Stimulated activated CD4-positive, alpha-beta T cell treated with anti-CD3 and anti-CD28 coated beads, Interleukin-1b, Interleukin-23, amount 100 ng/mL, for 24 hours (primary cell): ENCODE results near the gene PPP1CA.

Experiments used
- DNase-seq, 4 experiments: peaks; one replicate each; pipeline ENCODE4 v3.0.0-alpha.2; 2020; ENCODE audit warnings: low read depth in 4 of 4, low spot score in 1 of 4

Gene PPP1CA

GRCh38 chr11:67353317-67354074 lies 48.2 kb downstream of the PPP1CA start, which contains the start of gene POLD4:
TSS of gene POLD4 (minus strand) at chr11:67353546. CDS start at chr11:67353399, 147 bp downstream.
- DNase-seq = peak; percentile 85 to 98 (median 92)

GRCh38 chr11:67352546-67353316 lies 48.9 kb downstream of the PPP1CA start:
- DNase-seq = no peak

DNA sequence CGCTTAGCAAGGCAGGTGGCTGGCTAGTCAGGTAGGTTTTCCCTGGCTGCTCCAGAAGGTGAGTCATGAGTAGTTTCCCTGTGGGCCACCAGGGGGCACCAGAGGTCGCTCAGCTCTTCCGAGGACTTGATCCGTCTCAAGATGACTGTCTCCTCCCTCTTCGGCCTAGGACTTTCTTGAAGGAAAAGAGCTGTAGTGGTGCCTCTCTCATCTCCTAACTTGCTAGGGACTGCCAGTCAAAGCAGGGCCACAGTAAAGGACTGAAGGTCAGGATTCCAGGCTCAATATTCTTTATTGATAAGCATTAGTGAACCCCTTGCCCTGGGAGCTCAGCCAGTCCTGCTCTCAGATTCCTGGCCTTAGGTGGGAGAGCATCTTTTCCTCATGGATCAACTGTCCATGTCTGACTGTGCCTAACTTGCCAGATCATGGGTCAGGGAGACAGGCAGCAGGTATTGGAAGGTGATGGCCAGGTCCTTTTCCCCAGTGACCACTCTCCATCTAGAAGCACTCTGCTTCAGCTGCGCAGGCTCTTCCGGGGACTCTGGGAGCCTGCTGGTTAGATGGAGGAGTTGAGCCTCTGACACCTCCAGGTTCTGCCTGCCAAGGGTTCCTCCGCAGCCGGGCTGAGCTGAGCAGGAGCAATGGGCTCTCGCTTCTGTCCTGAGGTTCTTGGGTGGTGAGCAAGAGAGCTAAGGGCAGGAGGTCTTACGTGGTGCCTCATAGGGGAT lies 50.2 kb downstream of the PPP1CA start:
- peak in 1 of 4 experiments; percentile 47 for DNase-seq

GRCh38 chr11:67349928-67350465 lies 51.7 kb downstream of the PPP1CA start:
- DNase-seq = no peak

- DNase-seq = no peak
Measured at GRCh38 chr11:67349457-67349856, 52.2 kb downstream of the PPP1CA start.

DNA sequence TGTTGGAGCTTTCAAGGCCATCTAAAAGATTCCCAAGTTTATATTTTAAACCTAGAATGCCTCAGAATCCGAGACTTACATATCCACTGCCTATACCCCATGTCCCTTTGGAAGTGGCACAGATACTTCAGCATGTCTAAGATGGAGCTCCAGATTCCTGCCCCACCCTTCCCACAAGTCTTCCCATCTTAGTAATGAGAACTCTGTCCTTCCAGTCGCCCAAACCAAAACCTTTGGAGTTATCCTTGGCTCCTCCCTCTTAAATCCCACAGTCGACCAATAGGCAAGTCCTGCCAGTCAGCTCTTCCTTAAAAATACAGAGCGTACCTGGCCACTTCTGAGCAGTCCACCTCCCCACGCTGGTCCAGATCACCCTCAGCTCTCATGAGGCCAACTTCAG lies 52.6 kb downstream of the PPP1CA start:
- no peak for DNase-seq
